SK-N-SH (cell line): ENCODE measurements around the gene ABCD2. TPM values are rescaled to one million over a fixed set of nuclear protein-coding genes. Genes with fewer than 3 reads are reported as not detected.

Experiments
- CTCF ChIA-PET: fragments of 300-600, 350-600 bp; formaldehyde crosslinking; extraction: SDS; loops from one replicate; lab custom pipeline; 2021; lab: Yijun Ruan, JAX
- POLR2A ChIA-PET: fragments of 350-600 bp; sonication (Branson Sonifier 250); formaldehyde crosslinking; extraction: SDS; loops from one replicate; lab custom pipeline; 2020; ENCODE audit warnings: antibody characterized with exemption, inconsistent platforms; lab: Yijun Ruan, JAX
- DNase-seq: peaks from one replicate; pipeline ENCODE4 v3.0.0; 2012
- H2AFZ ChIP-seq: fragments of 200-600 bp; sonication (generic); 2 replicates; pipeline ENCODE4 v1.8.1; 2016; ENCODE audit warnings: antibody characterized with exemption, mild to moderate bottlenecking, low read depth
- H3F3A ChIP-seq: fragments of 200-600 bp; sonication (generic); replicated peaks from 2 replicates; pipeline ENCODE3; 2016; ENCODE audit warnings: antibody characterized with exemption, mild to moderate bottlenecking; ENCODE audit not compliant: insufficient read depth
- H3K27ac ChIP-seq, 2 experiments: fragments of 200-500 bp in 1 of 2; fragments of 200-600 bp in 1 of 2; sonication (Bioruptor generic) in 1 of 2; sonication (generic), shearing (Covaris generic) in 1 of 2; 2 replicates each; pipeline versions ENCODE4 v1.5.1 to v1.6.1; 2014 to 2016; ENCODE audit warnings: low read depth in 2 of 2, inconsistent platforms in 1 of 2, low read length in 1 of 2, mild to moderate bottlenecking in 1 of 2, mixed read lengths in 1 of 2
- H3K27me3 ChIP-seq: fragments of 200-600 bp; sonication (generic), shearing (Covaris generic); 2 replicates; pipeline ENCODE4 v1.6.1; 2016; ENCODE audit warnings: mixed run types; ENCODE audit not compliant: insufficient read depth
- H3K36me3 ChIP-seq, 2 experiments: fragments of 200-500 bp in 1 of 2; fragments of 200-600 bp in 1 of 2; sonication (Bioruptor generic) in 1 of 2; sonication (generic) in 1 of 2; replicated peaks in 1 of 2; 2 replicates each; pipeline versions ENCODE3 to v1.5.1; 2014 to 2016; ENCODE audit warnings: low read length in 1 of 2, mild to moderate bottlenecking in 1 of 2; ENCODE audit not compliant: insufficient read depth in 2 of 2, control insufficient read depth in 1 of 2
- H3K4me1 ChIP-seq, 2 experiments: fragments of 200-500 bp in 1 of 2; fragments of 200-600 bp in 1 of 2; sonication (Bioruptor generic) in 1 of 2; sonication (generic), shearing (Covaris generic) in 1 of 2; 2 replicates each; pipeline versions ENCODE4 v1.5.1 to v1.6.1; 2014 to 2016; ENCODE audit warnings: low read depth in 1 of 2, low read length in 1 of 2, mixed run types in 1 of 2; ENCODE audit not compliant: insufficient read depth in 2 of 2, control insufficient read depth in 1 of 2
- H3K4me2 ChIP-seq: fragments of 200-600 bp; sonication (generic), shearing (Covaris generic); 2 replicates; pipeline ENCODE4 v1.6.1; 2017; ENCODE audit warnings: mixed run types
- H3K4me3 ChIP-seq, 2 experiments: fragments of 200-500 bp in 1 of 2; fragments of 200-600 bp in 1 of 2; sonication (Bioruptor generic) in 1 of 2; sonication (generic), shearing (Covaris generic) in 1 of 2; 2 replicates each; pipeline versions ENCODE4 v1.5.1 to v1.8.1; 2014 to 2016; ENCODE audit warnings: low read depth in 2 of 2, inconsistent platforms in 1 of 2, low read length in 1 of 2, mild to moderate bottlenecking in 1 of 2, mixed read lengths in 1 of 2, moderate library complexity in 1 of 2
- H3K79me2 ChIP-seq: fragments of 200-600 bp; sonication (generic); 2 replicates; pipeline ENCODE4 v1.8.1; 2017; ENCODE audit warnings: mild to moderate bottlenecking; ENCODE audit not compliant: insufficient read depth
- H3K9ac ChIP-seq: fragments of 200-600 bp; sonication (generic); 2 replicates; pipeline ENCODE4 v1.6.1; 2017; ENCODE audit warnings: mixed run types
- H3K9me2 ChIP-seq: fragments of 200-600 bp; sonication (generic); 2 replicates; pipeline ENCODE4 v1.6.1; 2017; ENCODE audit warnings: mixed run types
- H3K9me3 ChIP-seq: fragments of 200-600 bp; sonication (generic); 2 replicates; pipeline ENCODE4 v1.6.1; 2017; ENCODE audit warnings: mixed run types, mild to moderate bottlenecking, moderate library complexity
- H4K20me1 ChIP-seq: fragments of 200-600 bp; sonication (generic); 2 replicates; pipeline ENCODE4 v1.6.1; 2017; ENCODE audit warnings: mild to moderate bottlenecking, mixed run types; ENCODE audit not compliant: insufficient read depth
- CHD2 ChIP-seq: fragments of 150-350 bp; IDR thresholded peaks from 2 replicates; pipeline ENCODE4 v1.6.1; 2018; ENCODE audit warnings: low read length; ENCODE audit not compliant: partially characterized antibody
- ELF1 ChIP-seq: IDR thresholded peaks from 2 replicates; pipeline ENCODE4 v1.4.0; 2012
- GABPA ChIP-seq: IDR thresholded peaks from 2 replicates; pipeline ENCODE4 v1.4.0; 2012; ENCODE audit warnings: low read depth, mild to moderate bottlenecking
- IRF3 ChIP-seq: fragments of 150-350 bp; IDR thresholded peaks from 2 replicates; pipeline ENCODE4 v1.6.1; 2016; ENCODE audit warnings: mild to moderate bottlenecking, low read depth, low read length
- JUND ChIP-seq: IDR thresholded peaks from 2 replicates; pipeline ENCODE4 v1.4.0; 2012
- MAX ChIP-seq: IDR thresholded peaks from 2 replicates; pipeline ENCODE4 v1.4.0; 2012; ENCODE audit warnings: low read depth
- MEF2A ChIP-seq: IDR thresholded peaks from 2 replicates; pipeline ENCODE4 v1.4.0; 2012; ENCODE audit warnings: low read depth, borderline replicate concordance
- MXI1 ChIP-seq: IDR thresholded peaks from 2 replicates; pipeline ENCODE4 v1.6.1; 2012; ENCODE audit warnings: mild to moderate bottlenecking, low read depth, low read length, improper control_type of control experiment
- NRF1 ChIP-seq: IDR thresholded peaks from 2 replicates; pipeline ENCODE4 v1.6.1; 2012; ENCODE audit warnings: low read depth, mild to moderate bottlenecking, low read length
- POLR2AphosphoS5 ChIP-seq: IDR thresholded peaks from 2 replicates; pipeline ENCODE4 v1.6.1; 2012; ENCODE audit warnings: low read depth, low read length
- SIN3A ChIP-seq: IDR thresholded peaks from 2 replicates; pipeline ENCODE4 v1.6.1; 2012; ENCODE audit warnings: low read depth, mild to moderate bottlenecking, low read length, moderate library complexity, borderline replicate concordance
- SMC3 ChIP-seq: IDR thresholded peaks from 2 replicates; pipeline ENCODE4 v1.6.1; 2012; ENCODE audit warnings: low read depth, low read length, improper control_type of control experiment
- TAF1 ChIP-seq: IDR thresholded peaks from 2 replicates; pipeline ENCODE4 v1.6.1; 2012; ENCODE audit warnings: low read depth, mild to moderate bottlenecking, low read length, moderate library complexity, borderline replicate concordance
- USF2 ChIP-seq: fragments of 150-350 bp; IDR thresholded peaks from 2 replicates; pipeline ENCODE4 v1.6.1; 2017; ENCODE audit warnings: antibody characterized with exemption, low read length, low read depth, borderline replicate concordance
- WGBS: methylation state at CpG from one replicate; pipeline ENCODE4 v1.1.6; 2017; ENCODE audit warnings: low lambda C conversion rate; 5-methylcytosine and 5-hydroxymethylcytosine counted together
- polyA plus RNA-seq, 3 experiments: library from polyadenylated mRNA; depleted of rRNA; stranded (reverse); fragments of >200 nt; gene quantifications; 2 replicates each; pipeline ENCODE4 v1.2.3, GENCODE V29; 2012
- TF ChIP-seq, protein P1 (sequence below): IDR thresholded peaks from 2 replicates; pipeline ENCODE4 v1.6.1; 2012; ENCODE audit warnings: mild to moderate bottlenecking, low read depth, low read length, moderate library complexity

ABCD2 gene
- polyA plus RNA-seq, 1 of the 3 experiments (the other 2 are of a cell fraction), result 0.02 TPM

DNA sequence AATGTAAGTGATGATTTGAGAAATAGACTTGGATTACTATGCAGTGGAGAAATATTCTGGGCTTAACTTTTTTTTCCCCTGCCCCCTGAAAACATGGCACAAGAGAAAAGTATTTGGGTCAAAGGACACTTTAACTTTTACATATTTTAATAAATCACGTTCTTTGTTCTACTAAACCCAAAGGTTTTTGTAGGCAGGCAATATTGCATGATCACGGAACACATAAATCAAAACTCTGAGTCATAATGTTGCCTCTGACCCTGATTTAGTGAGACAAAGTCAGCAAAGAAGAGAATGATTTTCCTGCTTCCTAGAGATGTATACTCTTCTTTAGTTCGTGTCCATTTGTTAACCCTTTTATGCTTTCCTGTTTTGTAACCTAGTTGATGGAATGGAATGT, 38.0 kb downstream of the ABCD2 start:
- Histone ChIP-seq H3K9ac (no peak overlapping the region), H3K27ac (no peak overlapping the region), H3K36me3 (no peaks in the 10 kb centered on the region), H3K4me1 (no peaks in the 10 kb centered on the region), H3K9me2 (no peaks in the 10 kb centered on the region), H3K27me3 (no peaks in the 10 kb centered on the region), H3F3A (no peaks in the 10 kb centered on the region), H3K4me3 (no peak overlapping the region), H3K4me2 (no peak overlapping the region), H2AFZ (no peak overlapping the region), H4K20me1 (no peaks in the 10 kb centered on the region), H3K79me2 (no peaks in the 10 kb centered on the region), H3K9me3 (no peaks in the 10 kb centered on the region)
- POLR2A ChIA-PET, result no interaction called here
- WGBS, result 36% methylated on average over 3 of the region's 3 CpGs
- no peak for DNase-seq
- TF ChIP-seq MEF2A (no peak), MXI1 (no peak), IRF3 (no peak), POLR2AphosphoS5 (no peak), GABPA (no peak), SMC3 (no peak), SIN3A (no peak), NRF1 (no peak), USF2 (no peak), JUND (no peak), MAX (no peak), ELF1 (no peak), TAF1 (no peak), CHD2 (no peak)
- TF ChIP-seq, protein P1, sequence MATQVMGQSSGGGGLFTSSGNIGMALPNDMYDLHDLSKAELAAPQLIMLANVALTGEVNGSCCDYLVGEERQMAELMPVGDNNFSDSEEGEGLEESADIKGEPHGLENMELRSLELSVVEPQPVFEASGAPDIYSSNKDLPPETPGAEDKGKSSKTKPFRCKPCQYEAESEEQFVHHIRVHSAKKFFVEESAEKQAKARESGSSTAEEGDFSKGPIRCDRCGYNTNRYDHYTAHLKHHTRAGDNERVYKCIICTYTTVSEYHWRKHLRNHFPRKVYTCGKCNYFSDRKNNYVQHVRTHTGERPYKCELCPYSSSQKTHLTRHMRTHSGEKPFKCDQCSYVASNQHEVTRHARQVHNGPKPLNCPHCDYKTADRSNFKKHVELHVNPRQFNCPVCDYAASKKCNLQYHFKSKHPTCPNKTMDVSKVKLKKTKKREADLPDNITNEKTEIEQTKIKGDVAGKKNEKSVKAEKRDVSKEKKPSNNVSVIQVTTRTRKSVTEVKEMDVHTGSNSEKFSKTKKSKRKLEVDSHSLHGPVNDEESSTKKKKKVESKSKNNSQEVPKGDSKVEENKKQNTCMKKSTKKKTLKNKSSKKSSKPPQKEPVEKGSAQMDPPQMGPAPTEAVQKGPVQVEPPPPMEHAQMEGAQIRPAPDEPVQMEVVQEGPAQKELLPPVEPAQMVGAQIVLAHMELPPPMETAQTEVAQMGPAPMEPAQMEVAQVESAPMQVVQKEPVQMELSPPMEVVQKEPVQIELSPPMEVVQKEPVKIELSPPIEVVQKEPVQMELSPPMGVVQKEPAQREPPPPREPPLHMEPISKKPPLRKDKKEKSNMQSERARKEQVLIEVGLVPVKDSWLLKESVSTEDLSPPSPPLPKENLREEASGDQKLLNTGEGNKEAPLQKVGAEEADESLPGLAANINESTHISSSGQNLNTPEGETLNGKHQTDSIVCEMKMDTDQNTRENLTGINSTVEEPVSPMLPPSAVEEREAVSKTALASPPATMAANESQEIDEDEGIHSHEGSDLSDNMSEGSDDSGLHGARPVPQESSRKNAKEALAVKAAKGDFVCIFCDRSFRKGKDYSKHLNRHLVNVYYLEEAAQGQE, result no peak
- CTCF ChIA-PET, result no interaction called here
